ENCODE measurements around the gene SSBP4. TPM values are rescaled to one million over a fixed set of nuclear protein-coding genes. Genes with fewer than 3 reads are reported as not detected.
A peak's percentile ranks its signal among the peaks of the same experiment; 100 is the strongest.

Gene SSBP4
- total and polyA plus RNA-seq, 4 donors, result 4.0 to 19.0 (median 11.5) TPM

GRCh38 chr19:18415178-18415867 lies 3.9 kb upstream of the SSBP4 start (continued):
- TF ChIP-seq REST (IDR thresholded peaks at IDR 0.05) (peak; percentile 13), EGR1 (IDR thresholded peaks at IDR 0.05; ENCODE audit: low read depth in 2 of 2) (no peak)

DNA sequence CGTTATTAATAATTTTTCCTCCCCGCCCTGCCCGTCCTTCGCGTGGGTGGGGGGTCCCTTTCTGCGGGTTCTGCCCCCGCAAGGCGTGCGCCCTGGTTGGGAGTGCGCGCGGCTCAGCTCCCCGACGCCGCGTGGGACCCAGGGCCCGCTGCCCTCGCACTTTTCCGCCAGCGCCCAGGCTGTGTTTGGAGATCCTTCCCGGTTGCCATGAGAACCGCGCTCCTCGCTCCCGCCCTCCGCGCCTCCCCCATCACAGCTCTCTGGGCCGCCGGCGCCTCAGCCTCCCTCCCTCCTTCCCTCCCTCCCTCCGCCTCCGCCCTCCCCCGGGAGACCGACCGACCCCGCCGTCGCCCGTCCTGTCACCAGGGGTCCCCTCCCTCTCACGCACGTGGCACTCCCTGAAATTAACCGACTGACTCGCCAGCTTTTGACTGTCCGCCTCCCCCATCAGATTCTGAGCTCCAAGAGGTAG lies 2.4 kb upstream of the SSBP4 start:
- H3K9ac ChIP-seq (ENCODE audit: low read depth in 1 of 2, low read length in 2 of 2), result no peak overlapping the region
- peak; percentile 76 for DNase-seq (ENCODE audit: low spot score)
- peak overlapping the region in 1 of 3 donors; percentile 14 for H3K4me3 ChIP-seq (ENCODE audit: low read depth in 1 of 3, low read length in 3 of 3)
- whole genome bisulfite sequencing, result 3% methylated on average over 44 of the region's 44 CpGs
- H3K36me3 ChIP-seq (ENCODE audit: control insufficient read depth in 4 of 4, insufficient read depth in 3 of 4, low read depth in 1 of 4, low read length in 3 of 4), result no peaks in the 10 kb centered on the region
- H3K27me3 ChIP-seq (ENCODE audit: control insufficient read depth in 4 of 4, insufficient read depth in 4 of 4, low read length in 3 of 4), result no peaks in the 10 kb centered on the region
- no peaks in the 10 kb centered on the region for H3K9me3 ChIP-seq (ENCODE audit: control insufficient read depth in 4 of 4, low read length in 3 of 4)
- H3K4me1 ChIP-seq (ENCODE audit: control insufficient read depth in 4 of 4, insufficient read depth in 4 of 4, low read length in 3 of 4), result peaks cover 9 to 49% (median 28%) of the 10 kb centered on the region in 4 donors
- no peak for TF ChIP-seq JUND (IDR thresholded peaks at IDR 0.05)
- no peak for TF ChIP-seq FOXA2 (IDR thresholded peaks at IDR 0.05)
- no peak for TF ChIP-seq REST (IDR thresholded peaks at IDR 0.05)
- TF ChIP-seq HNF4A (conservative IDR thresholded peaks at IDR 0.05), result no peak
- TF ChIP-seq ZBTB33 (IDR thresholded peaks at IDR 0.05), result no peak
- no peak for TF ChIP-seq GABPA (IDR thresholded peaks at IDR 0.05 in 1 of 2, conservative IDR thresholded peaks at IDR 0.05 in 1 of 2)
- TF ChIP-seq RXRA (IDR thresholded peaks at IDR 0.05), result no peak
- TF ChIP-seq CTCF (IDR thresholded peaks at IDR 0.05; ENCODE audit: low read depth, low read length, missing input control), result no peak
- TF ChIP-seq FOXA1 (IDR thresholded peaks at IDR 0.05), result no peak
- H3K27ac ChIP-seq (ENCODE audit: low read depth in 1 of 2, low read length in 2 of 2), result peak overlapping the region; percentile 89 to 94
